Heart left ventricle (tissue), 13 donors: ENCODE measurements around the gene TRHDE.

ENCODE experiments used
- POLR2A ChIP-seq, 2 donors: fragments of 450-650 bp; IDR thresholded peaks; one replicate each; pipeline ENCODE4 v1.6.1; 2017; ENCODE audit warnings: antibody characterized with exemption in 2 of 2, mild to moderate bottlenecking in 2 of 2, moderate library complexity in 2 of 2
- TF ChIP-seq, protein P1 (sequence below), 12 donors: fragments of 200-600 bp; sonication (generic) in 4 of 12; IDR thresholded peaks; one replicate each; pipeline versions ENCODE4 v1.5.0 to v1.8.0; 2018 to 2022; ENCODE audit warnings: antibody characterized with exemption in 12 of 12, mild to moderate bottlenecking in 5 of 12
- donor health status: ischemic (EF 13 %, LVEDD 7.1; RV severe dilation, severe dysfunction).
- donor health status: DM: no; HTN: yes; CAD: no.
- donor health status: DM: no; HTN: no; CAD: no.
- donor health status: ischemic (EF 25% LVEDD 6.9; RV normal size, moderate dysfunction).
- donor health status: ischemic (EF 25% LVEDD 5.7; RV mildly dilated, moderate dysfunction).
- donor health status: ischemic (EF 35%, LVEDD 5.7; RV mildly dilated, moderate dysfunction).
- donor health status: nonischemic (EF 11% LVEDD 7.7; RV severe dilation, severe dysfunction).
- donor health status: DM: yes; HTN: yes; CAD: no.
- donor health status: PGD.
- donor health status: ischemic (EF 29% LVEDD 5.4; RV normal size, mild dysfunction).
- donor health status: nonischemic (EF 23%, LVEDD 6.1; RV moderate dilation, normal function).

- TF ChIP-seq, protein P1, sequence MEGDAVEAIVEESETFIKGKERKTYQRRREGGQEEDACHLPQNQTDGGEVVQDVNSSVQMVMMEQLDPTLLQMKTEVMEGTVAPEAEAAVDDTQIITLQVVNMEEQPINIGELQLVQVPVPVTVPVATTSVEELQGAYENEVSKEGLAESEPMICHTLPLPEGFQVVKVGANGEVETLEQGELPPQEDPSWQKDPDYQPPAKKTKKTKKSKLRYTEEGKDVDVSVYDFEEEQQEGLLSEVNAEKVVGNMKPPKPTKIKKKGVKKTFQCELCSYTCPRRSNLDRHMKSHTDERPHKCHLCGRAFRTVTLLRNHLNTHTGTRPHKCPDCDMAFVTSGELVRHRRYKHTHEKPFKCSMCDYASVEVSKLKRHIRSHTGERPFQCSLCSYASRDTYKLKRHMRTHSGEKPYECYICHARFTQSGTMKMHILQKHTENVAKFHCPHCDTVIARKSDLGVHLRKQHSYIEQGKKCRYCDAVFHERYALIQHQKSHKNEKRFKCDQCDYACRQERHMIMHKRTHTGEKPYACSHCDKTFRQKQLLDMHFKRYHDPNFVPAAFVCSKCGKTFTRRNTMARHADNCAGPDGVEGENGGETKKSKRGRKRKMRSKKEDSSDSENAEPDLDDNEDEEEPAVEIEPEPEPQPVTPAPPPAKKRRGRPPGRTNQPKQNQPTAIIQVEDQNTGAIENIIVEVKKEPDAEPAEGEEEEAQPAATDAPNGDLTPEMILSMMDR (IDR thresholded peaks at IDR 0.05) = no peak
- no peak for TF ChIP-seq POLR2A (IDR thresholded peaks at IDR 0.05)
These were observed 51.7 kb downstream of the TRHDE start for GRCh38 chr12:72323881-72324280.
